HG03469 (cell line): ENCODE measurements around the gene ALDOB.
A peak's percentile ranks its signal among the peaks of the same experiment; 100 is the strongest.

Experiments used
- ATAC-seq: cut with Tn5 transposase; IDR thresholded peaks from one replicate; pipeline ENCODE4 v1.9.1; 2021; ENCODE audit warnings: mild to moderate bottlenecking, moderate library complexity, moderate number of reproducible peaks; ENCODE audit not compliant: unreplicated experiment

ALDOB gene

DNA sequence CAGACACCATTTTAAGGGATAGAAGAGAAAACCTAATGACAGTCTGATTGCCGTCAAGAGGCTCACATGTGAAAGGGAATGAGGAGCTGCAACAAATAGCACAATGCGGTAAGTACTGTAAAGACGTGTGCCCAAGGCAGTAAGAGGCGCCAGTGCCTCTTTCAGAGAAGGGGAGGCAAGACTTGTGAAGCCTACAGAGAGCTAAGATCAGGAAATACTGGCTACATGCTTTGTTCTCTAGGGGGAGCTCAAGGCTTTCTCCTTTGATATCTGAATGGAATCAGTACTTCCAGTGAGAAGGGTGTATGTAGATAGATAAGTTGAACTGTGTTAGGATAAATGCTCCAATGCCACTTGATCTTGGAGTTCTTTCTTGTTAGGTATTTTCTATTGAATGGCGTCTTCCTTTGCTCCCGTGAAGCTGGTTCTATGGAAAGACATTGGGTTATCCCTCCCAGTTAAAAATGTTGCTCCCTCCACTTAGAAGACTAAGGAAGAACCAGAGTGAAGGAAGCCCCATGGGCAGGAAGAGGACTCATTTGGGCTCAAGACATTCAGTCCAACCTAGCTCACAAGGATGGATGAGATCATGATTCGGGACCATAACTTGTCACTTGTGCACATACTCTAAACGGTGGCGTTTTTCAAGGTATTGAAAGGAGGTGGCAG, 23.5 kb upstream of the ALDOB start:
- peak; percentile 84 for ATAC-seq

DNA sequence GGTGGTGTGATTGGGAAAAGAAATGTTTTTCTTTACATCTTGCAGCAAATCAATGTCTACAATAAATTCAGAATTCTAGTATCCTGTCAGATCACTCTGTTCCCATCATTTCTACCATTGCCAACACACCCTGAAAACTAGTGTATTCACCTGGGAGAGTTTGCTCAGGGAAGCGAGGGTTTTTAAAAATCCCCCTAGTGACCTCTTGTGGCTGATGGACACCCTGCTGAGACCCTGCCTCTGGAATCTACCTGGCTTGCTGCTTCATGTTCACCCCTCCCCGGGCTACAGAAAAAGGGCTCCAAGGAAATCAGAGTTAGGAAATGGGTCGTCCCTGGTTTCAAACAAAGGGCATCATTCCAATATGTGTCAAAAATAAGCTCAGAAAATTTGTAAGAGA, 21.4 kb upstream of the ALDOB start:
- ATAC-seq, result no peak

DNA sequence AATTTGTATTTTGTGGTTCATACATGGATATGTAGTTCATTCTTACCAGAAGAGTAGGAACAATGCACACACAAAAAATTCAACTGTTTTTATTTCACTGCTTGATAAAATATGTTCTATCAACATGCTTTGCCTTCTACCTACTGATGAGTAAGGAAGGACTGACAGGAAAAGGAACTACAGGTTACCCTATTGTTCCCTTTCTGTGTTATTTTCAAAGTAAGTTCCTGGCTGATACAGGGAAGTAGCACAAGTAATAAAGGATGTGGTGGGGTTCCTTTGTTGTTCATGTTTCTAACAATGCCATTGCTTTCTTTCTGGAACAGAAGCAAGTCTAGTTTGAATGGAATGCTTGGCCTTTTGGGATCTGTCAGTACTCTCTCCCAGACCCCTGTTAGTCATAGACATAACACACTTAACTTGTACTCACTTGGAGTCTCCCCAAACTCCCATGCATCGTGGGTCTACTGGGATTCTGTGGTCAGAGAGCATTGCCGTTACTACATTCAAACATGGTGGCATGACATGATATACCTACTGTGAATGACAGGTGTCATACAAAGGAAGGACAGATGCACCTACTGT, 20.2 kb upstream of the ALDOB start:
- no peak for ATAC-seq

DNA sequence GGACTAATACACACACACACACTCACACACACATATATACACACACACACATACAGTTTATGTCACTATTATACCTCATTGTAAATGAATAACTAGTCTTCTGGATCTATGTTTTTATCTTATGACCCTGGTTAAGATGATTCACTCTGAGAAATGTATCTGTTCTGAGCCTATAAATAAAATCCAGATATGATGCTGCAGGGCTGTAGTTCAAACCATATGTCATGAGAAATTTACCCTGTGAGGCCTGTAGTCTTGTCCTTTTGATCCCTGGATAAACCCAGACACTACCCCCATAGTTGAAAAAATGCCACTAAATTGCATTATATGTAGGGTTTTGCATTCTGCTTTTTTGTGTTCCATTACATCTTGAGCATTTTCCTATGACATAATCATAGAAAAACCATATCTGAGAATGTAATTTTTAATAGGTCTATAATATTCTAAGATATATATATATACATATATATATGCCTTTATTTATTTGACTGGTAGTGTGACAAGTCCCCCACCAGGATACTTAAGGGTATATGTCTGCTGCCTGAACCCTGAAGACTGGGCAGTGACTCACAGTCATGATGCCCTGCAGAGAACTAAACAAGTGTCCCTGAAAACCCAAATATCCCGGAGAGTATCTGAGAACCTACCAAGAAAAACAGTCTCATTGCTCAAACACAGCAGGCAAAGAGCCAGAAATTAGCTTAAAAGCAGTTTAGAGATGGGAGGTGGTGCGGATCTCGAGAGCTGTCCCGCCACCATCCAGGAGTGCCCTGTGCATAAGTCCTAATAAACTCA, 18.4 kb upstream of the ALDOB start:
- no peak for ATAC-seq

DNA sequence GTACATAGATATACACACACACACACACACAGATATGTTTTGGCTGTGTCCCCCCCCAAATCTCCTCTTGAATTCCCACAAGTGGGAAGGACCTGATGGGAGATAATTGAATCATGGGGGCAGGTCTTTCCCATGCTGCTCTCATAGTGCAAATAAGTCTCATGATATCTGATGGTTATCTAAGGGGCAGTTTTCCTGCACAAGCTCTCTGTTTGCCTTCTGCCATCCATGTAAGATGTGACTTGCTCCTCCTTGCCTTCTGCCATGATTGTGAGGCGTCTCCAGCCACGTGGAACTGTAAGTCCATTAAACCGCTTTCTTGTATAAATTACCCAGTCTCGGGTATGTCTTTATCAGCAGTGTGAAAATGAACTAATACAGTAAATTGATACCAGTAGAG, 15.9 kb upstream of the ALDOB start:
- ATAC-seq, result no peak

DNA sequence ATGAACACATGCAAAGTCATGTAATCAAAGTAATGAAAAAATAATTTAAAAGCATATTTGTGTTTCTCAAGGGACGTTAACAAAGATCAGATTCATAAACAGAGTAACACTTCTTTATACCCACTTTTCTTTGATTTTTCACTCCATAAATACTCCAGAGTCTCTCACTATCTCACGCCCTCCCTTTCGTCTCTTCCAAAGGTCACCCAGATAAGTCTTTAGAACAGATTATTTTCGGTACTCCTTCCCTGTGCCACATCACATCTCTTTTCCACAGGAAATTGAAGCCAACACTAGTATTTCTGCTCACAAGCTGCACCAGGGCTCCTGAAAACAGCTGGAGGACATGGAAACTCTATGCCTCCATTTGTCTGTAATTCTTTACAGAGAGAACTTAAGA, 15.4 kb upstream of the ALDOB start:
- ATAC-seq, result no peak

DNA sequence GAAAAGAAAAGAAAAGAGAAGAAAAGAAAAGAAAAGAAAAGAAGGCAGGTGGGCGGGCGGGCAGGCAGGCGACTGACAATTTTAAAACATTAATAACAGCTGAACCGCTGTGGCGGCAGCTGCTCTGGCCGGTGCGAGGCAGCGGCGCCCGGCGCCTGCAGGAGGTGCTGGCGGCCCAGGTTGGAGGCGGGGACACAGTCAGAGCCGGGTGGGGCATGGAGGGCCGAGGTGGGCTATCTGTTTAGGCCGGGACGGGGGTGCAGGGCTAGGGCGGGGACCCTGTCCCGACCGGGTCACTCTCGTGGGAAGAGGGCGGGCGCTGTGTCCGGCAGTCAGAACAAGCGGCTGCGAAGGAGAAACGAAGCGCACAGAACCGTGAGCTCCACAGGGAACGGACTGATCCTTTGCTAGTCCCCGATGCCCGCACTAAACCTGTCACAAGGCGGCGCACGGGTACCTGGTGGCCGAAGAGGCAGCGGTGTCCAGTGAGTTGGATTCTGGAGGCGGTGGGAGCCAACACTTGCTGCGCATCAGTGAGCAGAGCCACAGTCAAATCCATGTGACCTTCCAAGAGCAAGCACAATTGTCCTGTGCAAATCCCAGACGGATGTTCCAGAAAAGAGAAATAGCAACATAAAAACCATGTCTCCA, 13.6 kb upstream of the ALDOB start:
- peak; percentile 87 for ATAC-seq

DNA sequence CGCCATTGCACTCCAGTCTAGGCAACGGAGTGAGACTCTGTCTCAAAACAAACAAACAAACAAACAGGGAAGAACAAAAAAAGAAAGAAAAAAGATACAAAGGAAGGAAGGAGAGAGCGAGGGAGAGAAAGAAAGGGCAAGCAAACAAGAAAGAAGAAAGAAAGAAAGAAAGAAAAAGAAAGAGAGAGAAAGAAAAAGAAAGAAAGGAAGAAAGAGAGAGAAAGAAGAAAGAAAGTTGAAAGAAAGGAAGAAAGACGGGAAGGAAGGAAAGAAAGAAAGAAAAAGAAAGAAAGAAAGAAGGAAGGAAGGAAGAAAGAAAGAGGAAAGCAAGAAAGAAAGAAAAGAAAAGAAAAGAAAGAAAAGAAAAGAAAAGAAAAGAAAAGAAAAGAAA, 13.1 kb upstream of the ALDOB start:
- ATAC-seq, result no peak

DNA sequence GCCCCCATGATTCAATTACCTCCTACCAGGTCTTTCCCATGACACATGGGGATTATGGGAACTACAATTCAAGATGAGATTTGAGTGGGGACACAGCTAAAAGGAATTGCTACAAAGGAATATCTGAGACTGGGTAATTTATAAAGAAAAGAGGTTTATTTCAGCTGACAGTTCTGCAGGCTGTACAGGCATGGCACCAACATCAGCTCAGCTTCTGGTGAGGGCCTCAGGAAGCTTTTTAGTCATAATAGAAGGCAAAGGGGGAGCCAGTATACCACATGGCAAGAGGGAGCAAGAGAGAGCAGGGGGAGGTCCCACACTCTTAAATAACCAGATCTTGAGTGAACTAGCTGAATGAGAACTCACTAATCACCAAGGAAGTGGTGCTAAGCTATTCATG, 11.2 kb upstream of the ALDOB start:
- no peak for ATAC-seq

DNA sequence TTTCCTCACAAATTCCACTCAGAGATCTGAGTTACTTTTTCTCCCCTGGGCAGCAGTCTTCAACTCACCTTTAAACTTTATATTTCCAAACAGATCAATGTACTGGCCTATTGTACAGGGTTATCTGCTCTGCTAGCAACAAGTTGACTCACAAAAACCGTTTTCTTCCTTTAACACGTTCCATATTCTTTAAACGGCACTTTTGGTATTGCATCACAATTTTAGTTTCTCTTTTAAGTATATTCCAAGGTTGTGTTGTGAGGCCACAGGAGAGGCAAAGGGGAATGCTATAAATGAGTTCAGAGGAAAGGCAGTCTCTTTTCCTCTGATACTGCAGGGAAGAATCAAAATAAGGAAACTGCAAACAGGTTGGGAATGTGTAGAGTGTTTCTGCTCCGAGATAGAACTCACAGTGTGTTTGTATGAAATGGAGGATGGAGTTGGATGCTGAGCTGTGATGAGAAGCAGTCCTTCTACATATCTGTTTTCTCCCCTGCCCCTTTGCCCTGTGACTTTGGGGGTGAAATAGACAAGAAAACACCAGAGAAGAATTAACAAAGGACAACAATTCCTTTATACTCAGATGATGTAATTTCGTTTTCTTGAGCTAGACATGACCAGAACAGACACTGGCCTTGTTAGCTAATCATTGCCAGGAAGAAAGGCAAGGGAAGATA, 9.9 kb upstream of the ALDOB start:
- ATAC-seq, result no peak

DNA sequence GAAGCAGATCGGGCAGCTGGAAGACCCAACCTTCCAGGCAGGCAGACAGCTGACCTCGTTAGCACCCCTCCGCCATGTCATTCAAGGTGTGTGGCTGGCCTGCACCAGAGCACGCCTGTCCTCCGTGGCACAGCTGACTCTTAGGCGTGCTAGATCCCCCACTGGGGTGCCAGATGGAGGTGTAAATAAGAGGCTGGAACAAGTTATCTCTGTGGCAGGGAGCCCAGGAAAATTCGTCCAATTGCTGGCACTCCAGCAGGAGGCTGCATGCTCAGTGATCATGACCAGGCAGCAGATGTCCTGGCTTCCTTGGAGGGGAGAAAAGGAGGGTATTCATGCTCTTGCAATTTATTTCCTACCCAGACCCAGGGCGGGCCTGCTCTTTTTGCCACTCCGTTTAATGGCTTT, 7.8 kb upstream of the ALDOB start:
- no peak for ATAC-seq

DNA sequence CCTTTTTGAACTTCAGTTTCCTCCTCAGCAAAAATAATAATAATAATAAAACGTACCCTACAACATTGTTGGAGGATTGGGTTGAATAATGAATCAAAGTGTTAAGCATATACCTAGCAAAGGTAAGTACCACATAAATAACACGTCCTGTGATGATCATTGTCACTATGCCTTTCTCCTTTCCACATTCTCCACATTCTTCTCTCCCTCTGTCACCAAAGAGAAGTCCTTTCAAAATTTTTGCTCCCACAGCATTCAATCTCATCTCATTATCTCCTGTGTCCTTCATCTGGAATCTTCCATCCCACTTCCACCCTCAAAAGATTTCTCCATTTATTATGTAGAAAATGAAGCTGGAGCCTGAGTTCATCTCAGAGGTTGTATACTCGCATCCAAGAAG, 7.2 kb upstream of the ALDOB start:
- no peak for ATAC-seq

DNA sequence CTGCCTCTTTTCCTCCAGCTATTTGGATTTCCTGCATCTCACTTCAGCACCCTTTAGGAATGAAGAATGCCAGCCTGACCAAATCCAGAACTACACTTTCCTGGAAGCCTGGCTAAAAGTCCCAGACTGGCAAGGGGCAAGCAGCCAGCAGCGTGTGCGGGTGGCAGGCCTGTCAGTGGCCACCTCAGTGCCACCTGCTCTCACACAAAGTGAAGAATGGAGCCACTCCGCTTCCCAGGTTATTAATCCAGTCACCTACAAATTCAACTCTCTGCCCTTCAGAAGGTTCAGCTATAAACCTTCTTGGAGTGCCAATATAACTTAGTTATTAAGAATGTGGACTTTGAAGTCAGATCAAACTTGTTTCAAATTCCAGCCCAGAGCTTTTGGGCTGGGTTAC, 6.7 kb upstream of the ALDOB start:
- no peak for ATAC-seq

DNA sequence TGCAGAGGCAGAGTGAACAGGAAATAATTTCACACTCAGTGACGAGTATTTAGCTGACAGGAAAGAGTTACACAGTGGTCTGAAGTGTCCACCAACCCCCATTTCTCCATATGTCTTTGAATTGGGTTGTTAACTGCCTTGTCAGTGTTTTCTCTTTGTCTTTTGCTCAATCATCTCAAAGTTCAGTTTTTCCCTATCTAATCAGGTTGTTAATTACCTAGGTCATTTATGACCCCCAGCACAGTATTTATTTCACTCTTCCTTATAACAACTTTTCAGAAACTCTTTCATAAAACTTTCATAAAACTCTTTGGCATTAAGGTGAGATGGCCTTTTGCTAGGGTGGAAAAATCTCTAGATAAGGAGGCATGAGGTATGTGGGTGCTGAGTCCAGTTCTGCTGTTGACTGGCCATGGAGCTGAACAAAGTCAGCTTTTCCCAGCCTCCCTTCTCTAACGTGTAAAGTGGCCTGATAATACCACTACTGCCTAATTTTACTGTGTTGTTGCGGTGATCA, 5.2 kb upstream of the ALDOB start:
- no peak for ATAC-seq

DNA sequence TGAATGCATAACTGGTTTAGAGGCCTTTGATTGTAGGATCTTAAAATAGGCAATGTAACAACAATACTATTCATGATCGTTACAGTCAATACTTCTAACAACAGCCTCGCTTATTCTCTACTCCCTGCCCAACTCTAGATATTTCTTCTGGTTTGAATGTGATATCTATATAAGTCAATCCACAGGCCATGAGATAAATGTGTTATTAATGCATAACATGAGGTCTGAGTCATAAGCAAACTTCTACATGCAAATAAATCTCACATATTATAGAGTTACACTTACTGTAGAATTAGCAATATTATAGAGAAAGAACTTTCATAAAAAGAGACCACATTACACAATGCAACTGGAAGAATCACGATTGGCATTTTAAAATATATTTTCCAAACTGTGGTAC, 2.9 kb upstream of the ALDOB start:
- no peak for ATAC-seq

DNA sequence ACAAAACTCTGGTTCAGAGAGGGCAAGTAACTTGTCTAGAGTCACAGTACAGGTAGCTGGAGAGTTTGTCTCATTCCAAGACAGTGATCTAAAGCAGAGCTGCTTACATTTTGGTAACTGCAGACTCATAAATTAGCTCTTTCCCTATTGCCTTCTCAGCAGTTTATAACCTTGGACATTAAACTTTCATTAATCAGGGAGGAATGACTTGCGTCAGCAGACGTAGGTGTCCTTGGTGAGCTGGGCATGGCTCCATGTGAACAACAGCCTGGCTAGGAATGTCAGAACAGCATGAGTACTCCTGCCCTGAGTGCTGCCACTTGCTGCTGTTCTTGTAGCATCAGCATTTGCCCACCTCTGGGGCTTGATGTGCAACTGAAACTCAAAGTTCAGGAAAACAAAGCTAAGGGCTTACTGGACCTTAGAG, 2.2 kb upstream of the ALDOB start:
- ATAC-seq, result no peak

DNA sequence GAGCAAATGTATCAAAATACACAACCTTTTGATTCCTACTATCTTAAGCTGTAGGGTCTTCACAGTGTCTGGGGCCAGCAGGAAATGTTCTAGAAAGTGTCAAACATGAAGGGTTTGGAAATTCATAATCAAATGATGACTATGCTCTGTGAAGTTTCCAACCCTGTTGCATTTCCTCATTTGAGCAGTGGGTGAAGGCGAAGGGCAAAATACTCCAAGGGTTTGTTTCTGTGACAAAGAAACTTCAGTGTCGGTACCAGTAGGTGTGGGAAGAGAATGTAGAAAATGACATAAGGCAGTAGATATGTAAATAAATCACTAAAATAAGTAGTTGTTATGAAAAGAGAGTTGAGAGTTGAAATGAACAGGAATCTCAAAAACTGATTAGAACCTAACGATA, 576 bp downstream of the ALDOB start:
- no peak for ATAC-seq

DNA sequence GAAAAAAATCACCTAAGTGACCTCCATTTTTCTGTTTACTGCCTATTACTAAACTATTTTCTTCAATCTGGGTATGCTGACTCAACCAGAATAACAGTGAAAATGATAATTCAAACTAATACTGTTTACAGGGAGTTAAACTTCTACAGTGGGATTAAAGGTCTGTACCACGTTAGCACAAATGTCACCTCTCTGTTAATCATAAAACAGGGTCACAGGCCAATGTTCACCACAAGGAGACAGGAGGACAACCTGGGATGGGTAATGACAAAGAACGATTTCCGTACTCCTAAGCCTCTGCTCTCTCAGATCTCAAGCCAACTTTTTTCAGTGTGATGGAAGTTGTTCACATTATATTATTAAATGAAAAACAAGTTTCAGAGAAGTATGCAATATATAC, 2.3 kb downstream of the ALDOB start:
- no peak for ATAC-seq

DNA sequence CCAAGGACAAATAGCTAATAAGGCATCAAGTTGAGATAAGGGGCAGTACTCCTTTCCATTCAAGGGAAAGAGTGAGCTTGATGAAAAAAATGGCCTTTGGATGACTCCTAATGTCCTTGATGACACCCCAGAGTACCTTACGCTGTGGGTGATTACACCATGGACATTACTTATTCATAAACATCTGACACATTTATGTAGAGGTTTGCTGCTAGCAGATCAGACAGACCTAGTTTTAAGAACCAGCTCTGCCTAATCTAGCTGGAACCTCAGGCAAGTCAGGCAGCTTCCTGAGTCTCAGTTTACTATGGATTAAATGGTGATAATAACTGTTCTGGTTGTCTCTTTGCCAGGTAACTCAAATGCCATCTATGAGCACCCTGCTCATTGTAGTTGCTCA, 2.8 kb downstream of the ALDOB start:
- no peak for ATAC-seq

DNA sequence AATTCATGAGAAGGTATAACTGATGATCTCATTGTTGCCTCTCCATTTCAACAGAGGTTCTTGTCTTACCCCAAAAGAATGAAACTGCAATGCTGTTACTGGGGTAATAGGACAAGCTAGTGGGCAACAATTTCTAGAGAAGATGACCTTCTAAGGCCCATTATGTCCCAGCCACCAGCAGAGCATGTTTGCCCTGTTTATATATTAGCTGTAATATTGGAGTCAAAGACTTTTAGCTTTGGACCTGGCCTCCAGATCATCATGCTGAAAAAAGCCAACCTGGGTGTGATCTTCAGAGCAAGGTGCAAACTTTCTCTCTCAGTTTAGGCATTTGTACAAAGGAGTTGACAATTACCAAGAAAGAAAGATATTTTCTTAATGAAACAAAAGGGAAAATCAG, 3.4 kb downstream of the ALDOB start:
- ATAC-seq, result no peak

DNA sequence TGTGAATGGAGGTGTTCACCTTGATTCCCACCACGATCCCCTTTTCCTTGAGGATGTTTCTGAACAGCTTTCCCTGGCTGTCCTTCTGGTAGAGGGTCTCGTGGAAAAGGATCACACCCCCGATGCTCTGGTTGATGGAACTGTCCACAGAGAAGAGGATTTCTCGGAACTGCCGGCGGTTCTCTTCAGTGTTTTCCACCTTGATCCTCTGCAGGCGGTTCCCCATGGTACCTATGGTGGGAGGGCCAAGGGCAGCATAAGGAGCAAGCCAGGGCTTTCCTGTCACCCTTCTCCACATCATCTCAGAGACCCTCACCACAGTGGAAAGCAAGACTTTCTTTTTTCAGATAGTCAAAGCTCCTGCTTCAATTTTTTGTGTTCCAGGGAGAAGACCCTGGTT, 5.8 kb downstream of the ALDOB start:
- ATAC-seq, result no peak
